Upper lobe of right lung (tissue), 1 donor: Measurements from ENCODE around the gene FBXW8. TPM values are rescaled to one million over a fixed set of nuclear protein-coding genes. Genes with fewer than 3 reads are reported as not detected.

ENCODE experiments used
- ATAC-seq: fragments of 200-7000 bp; cut with Tn5 transposase; one replicate; pipeline ENCODE4 v1.9.1; 2020; ENCODE audit warnings: mild to moderate bottlenecking, moderate library complexity
- DNase-seq: peaks from one replicate; pipeline ENCODE4 v3.0.0-alpha.2; 2020
- H3K27ac ChIP-seq: fragments of 200-600 bp; one replicate; pipeline ENCODE4 v1.8.0; 2022
- H3K27me3 ChIP-seq: fragments of 200-600 bp; one replicate; pipeline ENCODE4 v1.8.0; 2022; ENCODE audit warnings: mild to moderate bottlenecking
- H3K36me3 ChIP-seq: fragments of 200-600 bp; one replicate; pipeline ENCODE4 v1.8.0; 2022
- H3K4me1 ChIP-seq: fragments of 200-600 bp; one replicate; pipeline ENCODE4 v1.8.0; 2022
- H3K4me3 ChIP-seq: fragments of 200-600 bp; one replicate; pipeline ENCODE4 v1.8.0; 2022; ENCODE audit warnings: mild to moderate bottlenecking
- H3K9me3 ChIP-seq: fragments of 200-600 bp; one replicate; pipeline ENCODE4 v1.8.0; 2022
- CTCF ChIP-seq: fragments of 200-600 bp; IDR thresholded peaks from one replicate; pipeline ENCODE4 v1.8.0; 2022; ENCODE audit warnings: antibody characterized with exemption
- intact Hi-C: fragments of 100-400 bp; cut with DNase I; formaldehyde crosslinking; loops from one replicate; pipeline ENCODE4 v1.11.0; 2022
- total RNA-seq: library from RNA; stranded (reverse); fragmentation: NEBNext Ultra II Directional; extraction: Animal tissue kit (Norgen Biotek cat#: 25700); gene quantifications from one replicate; pipeline ENCODE4 v1.2.1, GENCODE V29; 2021
- donor health status: DM: no; HTN: yes; CAD: no; lungs with severe emphysema.

FBXW8 gene
- total RNA-seq, 1 donor from 2014 or later = 16.8 TPM

GRCh38 chr12:116964054-116965050, 53.6 kb downstream of the FBXW8 start:
- DNase-seq = no peak
- Histone ChIP-seq H3K4me3 (no peak overlapping the region), H3K4me1 (no peaks in the 10 kb centered on the region), H3K9me3 (no peaks in the 10 kb centered on the region), H3K27ac (no peak overlapping the region), H3K27me3 (no peaks in the 10 kb centered on the region), H3K36me3 (peaks cover 28% of the 10 kb centered on the region)
- intact Hi-C loops = no loop called here
- no peak for TF ChIP-seq CTCF
- ATAC-seq = no peak

GRCh38 chr12:116968986-116969385, 58.2 kb downstream of the FBXW8 start:
- no peak for DNase-seq
- no peaks in the 10 kb centered on the region for H3K4me1 ChIP-seq
- H3K36me3 ChIP-seq = peaks cover 39% of the 10 kb centered on the region
- TF ChIP-seq CTCF = no peak
- H3K9me3 ChIP-seq = no peaks in the 10 kb centered on the region
- no peak overlapping the region for H3K4me3 ChIP-seq
- H3K27ac ChIP-seq = no peak overlapping the region
- H3K27me3 ChIP-seq = no peaks in the 10 kb centered on the region
- no peak for ATAC-seq
- intact Hi-C loops = no loop called here

- no peak for ATAC-seq
- no peak for TF ChIP-seq CTCF
- no peak for DNase-seq
- Histone ChIP-seq H3K36me3 (peaks cover 36% of the 10 kb centered on the region), H3K9me3 (no peaks in the 10 kb centered on the region), H3K4me3 (no peak overlapping the region), H3K27me3 (no peaks in the 10 kb centered on the region), H3K27ac (no peak overlapping the region), H3K4me1 (no peaks in the 10 kb centered on the region)
- intact Hi-C loops = no loop called here
Measured at GRCh38 chr12:116969615-116970585, 59.1 kb downstream of the FBXW8 start.

GRCh38 chr12:116971222-116971621, 60.5 kb downstream of the FBXW8 start:
- DNase-seq (no peak), ATAC-seq (no peak)
- Histone ChIP-seq H3K4me1 (no peaks in the 10 kb centered on the region), H3K9me3 (no peaks in the 10 kb centered on the region), H3K27me3 (no peaks in the 10 kb centered on the region), H3K27ac (no peak overlapping the region), H3K36me3 (peaks cover 23% of the 10 kb centered on the region), H3K4me3 (no peak overlapping the region)
- TF ChIP-seq CTCF = no peak
- intact Hi-C loops = no loop called here

- H3K27ac ChIP-seq = no peak overlapping the region
- no peaks in the 10 kb centered on the region for H3K4me1 ChIP-seq
- H3K4me3 ChIP-seq = no peak overlapping the region
- ATAC-seq (no peak), DNase-seq (no peak)
- intact Hi-C loops = no loop called here
- H3K27me3 ChIP-seq = no peaks in the 10 kb centered on the region
- H3K9me3 ChIP-seq = no peaks in the 10 kb centered on the region
- peaks cover 12% of the 10 kb centered on the region for H3K36me3 ChIP-seq
- no peak for TF ChIP-seq CTCF
Measured at GRCh38 chr12:116975779-116976393, 65.1 kb downstream of the FBXW8 start.
